Neural cell (in vitro differentiated cells): ENCODE data around the gene UNK. TPM values are rescaled to one million over a fixed set of nuclear protein-coding genes. Genes with fewer than 3 reads are reported as not detected.

Source experiments
- H2AFZ ChIP-seq: fragments of 200-600, 300-800 bp; sonication (generic), shearing (Covaris generic); 2 replicates; pipeline ENCODE4 v1.6.0; 2014; ENCODE audit warnings: low read depth, mild to moderate bottlenecking, antibody characterized with exemption, low read length, moderate library complexity
- H3F3A ChIP-seq: fragments of 200-600 bp; shearing (Covaris generic); 2 replicates; pipeline ENCODE4 v1.6.1; 2016; ENCODE audit warnings: mild to moderate bottlenecking, moderate library complexity, mixed read lengths, antibody characterized with exemption, low read length; ENCODE audit not compliant: insufficient read depth, poor library complexity, severe bottlenecking
- H3K27ac ChIP-seq: fragments of 200-600, 300-800 bp; sonication (generic), shearing (Covaris generic); 2 replicates; pipeline ENCODE4 v1.5.1; 2014; ENCODE audit warnings: mild to moderate bottlenecking, low read length, moderate library complexity
- H3K27me3 ChIP-seq: fragments of 300-800, 200-600 bp; sonication (generic), shearing (Covaris generic); 2 replicates; pipeline ENCODE4 v1.6.0; 2014; ENCODE audit warnings: mild to moderate bottlenecking, low read depth, low read length, moderate library complexity; ENCODE audit not compliant: insufficient read depth
- H3K36me3 ChIP-seq: fragments of 300-800, 200-600 bp; sonication (generic), shearing (Covaris generic); 2 replicates; pipeline ENCODE4 v1.5.1; 2014; ENCODE audit warnings: mild to moderate bottlenecking, antibody characterized with exemption, low read length, moderate library complexity; ENCODE audit not compliant: insufficient read depth
- H3K4me2 ChIP-seq: fragments of 300-800, 200-600 bp; sonication (generic), shearing (Covaris generic); 2 replicates; pipeline ENCODE4 v1.6.0; 2014; ENCODE audit warnings: mild to moderate bottlenecking, low read length
- H3K4me3 ChIP-seq: fragments of 300-800, 200-600 bp; sonication (generic), shearing (Covaris generic); 2 replicates; pipeline ENCODE4 v1.5.1; 2014; ENCODE audit warnings: mild to moderate bottlenecking, low read length, moderate library complexity
- H3K79me2 ChIP-seq: fragments of 200-600 bp; shearing (Covaris generic); replicated peaks from 2 replicates; pipeline ENCODE4 v1.6.0; 2014; ENCODE audit warnings: mild to moderate bottlenecking, low read length, moderate library complexity; ENCODE audit not compliant: insufficient read depth
- H3K9ac ChIP-seq: fragments of 300-800, 200-600 bp; sonication (generic), shearing (Covaris generic); 2 replicates; pipeline ENCODE4 v1.6.1; 2016; ENCODE audit warnings: mild to moderate bottlenecking, low read length, mixed read lengths
- H3K9me2 ChIP-seq: fragments of 200-600 bp; shearing (Covaris generic); 2 replicates; pipeline ENCODE4 v1.6.1; 2016; ENCODE audit warnings: mild to moderate bottlenecking, low read length, mixed read lengths; ENCODE audit not compliant: insufficient read depth
- H3K9me3 ChIP-seq: fragments of 200-600, 300-800 bp; sonication (generic), shearing (Covaris generic); 2 replicates; pipeline ENCODE4 v1.6.1; 2016; ENCODE audit warnings: mild to moderate bottlenecking, mixed run types, low read length, moderate library complexity, mixed read lengths
- H4K20me1 ChIP-seq: fragments of 200-600 bp; shearing (Covaris generic); 2 replicates; pipeline ENCODE4 v1.6.1; 2016; ENCODE audit warnings: mild to moderate bottlenecking, mixed run types; ENCODE audit not compliant: insufficient read depth
- EP300 ChIP-seq: fragments of 450-650 bp; conservative IDR thresholded peaks from 2 replicates; pipeline ENCODE4 v1.6.1; 2014; ENCODE audit warnings: antibody characterized with exemption, mild to moderate bottlenecking, moderate library complexity; ENCODE audit not compliant: poor library complexity, severe bottlenecking
- EZH2 ChIP-seq: fragments of 200-600, 300-800 bp; shearing (Covaris generic), sonication (generic); IDR thresholded peaks from 2 replicates; pipeline ENCODE4 v1.6.1; 2014; ENCODE audit warnings: antibody characterized with exemption, low read length, borderline replicate concordance, mild to moderate bottlenecking; ENCODE audit not compliant: insufficient read depth, poor library complexity, severe bottlenecking
- MXI1 ChIP-seq: fragments of 450-650 bp; conservative IDR thresholded peaks from 2 replicates; pipeline ENCODE4 v1.6.1; 2014; ENCODE audit warnings: antibody characterized with exemption, mild to moderate bottlenecking; ENCODE audit not compliant: poor library complexity, severe bottlenecking
- POLR2AphosphoS5 ChIP-seq: IDR thresholded peaks from 2 replicates; pipeline ENCODE4 v1.6.1; 2012
- RAD21 ChIP-seq: fragments of 450-650 bp; conservative IDR thresholded peaks from 2 replicates; pipeline ENCODE4 v1.6.1; 2014; ENCODE audit warnings: antibody characterized with exemption, mild to moderate bottlenecking, moderate library complexity
- SMC3 ChIP-seq: fragments of 450-650 bp; conservative IDR thresholded peaks from 2 replicates; pipeline ENCODE4 v1.6.1; 2014; ENCODE audit warnings: antibody characterized with exemption, mild to moderate bottlenecking, moderate library complexity; ENCODE audit not compliant: poor library complexity
- TAF1 ChIP-seq: IDR thresholded peaks from 2 replicates; pipeline ENCODE4 v1.6.1; 2012; ENCODE audit warnings: low read depth
- polyA plus RNA-seq: library from polyadenylated mRNA; depleted of rRNA; stranded (reverse); fragments of >200 nt; gene quantifications from 2 replicates; pipeline ENCODE4 v1.2.3, GENCODE V29; 2014
- TF ChIP-seq, protein P1 (sequence below): IDR thresholded peaks from 2 replicates; pipeline ENCODE4 v1.6.1; 2012; ENCODE audit warnings: borderline replicate concordance
- TF ChIP-seq, protein P2 (sequence below): fragments of 450-650 bp; IDR thresholded peaks from 2 replicates; pipeline ENCODE4 v1.5.1; 2014; ENCODE audit warnings: antibody characterized with exemption, mild to moderate bottlenecking, moderate library complexity; ENCODE audit not compliant: poor library complexity, severe bottlenecking

UNK gene
- polyA plus RNA-seq, 1 donor from 2014 or later: 29.9 TPM

DNA sequence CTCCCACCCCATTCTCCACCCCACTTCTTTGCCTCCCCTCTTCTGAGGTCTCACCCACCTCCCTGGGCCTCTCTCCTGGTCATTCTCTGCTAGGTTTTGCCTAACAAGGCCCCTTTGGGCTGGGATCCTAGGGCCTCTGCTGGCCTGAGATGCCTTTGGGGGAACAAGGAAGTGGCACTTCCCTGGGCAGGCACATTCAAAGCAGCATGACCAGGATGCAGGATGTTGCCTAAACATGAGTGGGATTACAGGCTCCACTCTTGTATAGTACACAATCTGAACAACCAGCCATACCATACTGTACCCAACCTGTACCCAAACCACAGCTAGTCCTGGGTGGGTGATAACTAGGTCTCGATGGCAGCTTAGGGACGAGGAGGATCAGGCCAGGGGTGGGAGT, 28.6 kb upstream of the UNK start:
- no peak overlapping the region for H3K9ac ChIP-seq
- TF ChIP-seq POLR2AphosphoS5: no peak
- TF ChIP-seq, protein P1, sequence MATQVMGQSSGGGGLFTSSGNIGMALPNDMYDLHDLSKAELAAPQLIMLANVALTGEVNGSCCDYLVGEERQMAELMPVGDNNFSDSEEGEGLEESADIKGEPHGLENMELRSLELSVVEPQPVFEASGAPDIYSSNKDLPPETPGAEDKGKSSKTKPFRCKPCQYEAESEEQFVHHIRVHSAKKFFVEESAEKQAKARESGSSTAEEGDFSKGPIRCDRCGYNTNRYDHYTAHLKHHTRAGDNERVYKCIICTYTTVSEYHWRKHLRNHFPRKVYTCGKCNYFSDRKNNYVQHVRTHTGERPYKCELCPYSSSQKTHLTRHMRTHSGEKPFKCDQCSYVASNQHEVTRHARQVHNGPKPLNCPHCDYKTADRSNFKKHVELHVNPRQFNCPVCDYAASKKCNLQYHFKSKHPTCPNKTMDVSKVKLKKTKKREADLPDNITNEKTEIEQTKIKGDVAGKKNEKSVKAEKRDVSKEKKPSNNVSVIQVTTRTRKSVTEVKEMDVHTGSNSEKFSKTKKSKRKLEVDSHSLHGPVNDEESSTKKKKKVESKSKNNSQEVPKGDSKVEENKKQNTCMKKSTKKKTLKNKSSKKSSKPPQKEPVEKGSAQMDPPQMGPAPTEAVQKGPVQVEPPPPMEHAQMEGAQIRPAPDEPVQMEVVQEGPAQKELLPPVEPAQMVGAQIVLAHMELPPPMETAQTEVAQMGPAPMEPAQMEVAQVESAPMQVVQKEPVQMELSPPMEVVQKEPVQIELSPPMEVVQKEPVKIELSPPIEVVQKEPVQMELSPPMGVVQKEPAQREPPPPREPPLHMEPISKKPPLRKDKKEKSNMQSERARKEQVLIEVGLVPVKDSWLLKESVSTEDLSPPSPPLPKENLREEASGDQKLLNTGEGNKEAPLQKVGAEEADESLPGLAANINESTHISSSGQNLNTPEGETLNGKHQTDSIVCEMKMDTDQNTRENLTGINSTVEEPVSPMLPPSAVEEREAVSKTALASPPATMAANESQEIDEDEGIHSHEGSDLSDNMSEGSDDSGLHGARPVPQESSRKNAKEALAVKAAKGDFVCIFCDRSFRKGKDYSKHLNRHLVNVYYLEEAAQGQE: no peak
- TF ChIP-seq TAF1: no peak
- TF ChIP-seq EP300: no peak
- TF ChIP-seq RAD21: no peak
- TF ChIP-seq, protein P2, sequence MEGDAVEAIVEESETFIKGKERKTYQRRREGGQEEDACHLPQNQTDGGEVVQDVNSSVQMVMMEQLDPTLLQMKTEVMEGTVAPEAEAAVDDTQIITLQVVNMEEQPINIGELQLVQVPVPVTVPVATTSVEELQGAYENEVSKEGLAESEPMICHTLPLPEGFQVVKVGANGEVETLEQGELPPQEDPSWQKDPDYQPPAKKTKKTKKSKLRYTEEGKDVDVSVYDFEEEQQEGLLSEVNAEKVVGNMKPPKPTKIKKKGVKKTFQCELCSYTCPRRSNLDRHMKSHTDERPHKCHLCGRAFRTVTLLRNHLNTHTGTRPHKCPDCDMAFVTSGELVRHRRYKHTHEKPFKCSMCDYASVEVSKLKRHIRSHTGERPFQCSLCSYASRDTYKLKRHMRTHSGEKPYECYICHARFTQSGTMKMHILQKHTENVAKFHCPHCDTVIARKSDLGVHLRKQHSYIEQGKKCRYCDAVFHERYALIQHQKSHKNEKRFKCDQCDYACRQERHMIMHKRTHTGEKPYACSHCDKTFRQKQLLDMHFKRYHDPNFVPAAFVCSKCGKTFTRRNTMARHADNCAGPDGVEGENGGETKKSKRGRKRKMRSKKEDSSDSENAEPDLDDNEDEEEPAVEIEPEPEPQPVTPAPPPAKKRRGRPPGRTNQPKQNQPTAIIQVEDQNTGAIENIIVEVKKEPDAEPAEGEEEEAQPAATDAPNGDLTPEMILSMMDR: no peak
- no peak for TF ChIP-seq SMC3
- TF ChIP-seq MXI1: no peak
- no peak for TF ChIP-seq EZH2
- no peaks in the 10 kb centered on the region for H3K27me3 ChIP-seq
- H3K27ac ChIP-seq: no peak overlapping the region
- H3K79me2 ChIP-seq: no peaks in the 10 kb centered on the region
- no peaks in the 10 kb centered on the region for H3K9me2 ChIP-seq
- H3K36me3 ChIP-seq: no peaks in the 10 kb centered on the region
- no peaks in the 10 kb centered on the region for H4K20me1 ChIP-seq
- H3K4me3 ChIP-seq: no peak overlapping the region
- no peak overlapping the region for H2AFZ ChIP-seq
- H3K9me3 ChIP-seq: no peaks in the 10 kb centered on the region
- H3F3A ChIP-seq: no peaks in the 10 kb centered on the region
- H3K4me2 ChIP-seq: no peak overlapping the region

DNA sequence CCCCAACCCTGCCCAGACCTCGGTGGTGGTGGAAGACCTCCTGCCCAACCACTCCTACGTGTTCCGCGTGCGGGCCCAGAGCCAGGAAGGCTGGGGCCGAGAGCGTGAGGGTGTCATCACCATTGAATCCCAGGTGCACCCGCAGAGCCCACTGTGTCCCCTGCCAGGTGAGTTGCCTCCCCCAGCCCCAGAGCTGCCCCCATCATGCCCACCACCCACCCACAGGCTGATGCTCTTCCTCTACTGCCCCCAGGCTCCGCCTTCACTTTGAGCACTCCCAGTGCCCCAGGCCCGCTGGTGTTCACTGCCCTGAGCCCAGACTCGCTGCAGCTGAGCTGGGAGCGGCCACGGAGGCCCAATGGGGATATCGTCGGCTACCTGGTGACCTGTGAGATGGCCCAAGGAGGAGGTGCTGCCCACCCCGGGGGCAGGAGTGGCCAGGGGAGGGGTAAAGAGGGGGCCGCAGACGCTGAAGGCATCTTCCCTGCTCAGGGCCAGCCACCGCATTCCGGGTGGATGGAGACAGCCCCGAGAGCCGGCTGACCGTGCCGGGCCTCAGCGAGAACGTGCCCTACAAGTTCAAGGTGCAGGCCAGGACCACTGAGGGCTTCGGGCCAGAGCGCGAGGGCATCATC, 28.0 kb upstream of the UNK start:
- no peaks in the 10 kb centered on the region for H3K9me2 ChIP-seq
- H3F3A ChIP-seq: no peaks in the 10 kb centered on the region
- no peak overlapping the region for H2AFZ ChIP-seq
- H3K36me3 ChIP-seq: no peaks in the 10 kb centered on the region
- H3K9me3 ChIP-seq: no peaks in the 10 kb centered on the region
- H3K4me2 ChIP-seq: no peak overlapping the region
- no peaks in the 10 kb centered on the region for H3K79me2 ChIP-seq
- no peaks in the 10 kb centered on the region for H3K27me3 ChIP-seq
- TF ChIP-seq RAD21: no peak
- no peak for TF ChIP-seq TAF1
- TF ChIP-seq EZH2: no peak
- TF ChIP-seq, protein P1: no peak
- TF ChIP-seq, protein P2: no peak
- TF ChIP-seq SMC3: no peak
- TF ChIP-seq POLR2AphosphoS5: no peak
- no peak for TF ChIP-seq MXI1
- no peak for TF ChIP-seq EP300
- H3K4me3 ChIP-seq: no peak overlapping the region
- H3K9ac ChIP-seq: no peak overlapping the region
- H3K27ac ChIP-seq: no peak overlapping the region
- H4K20me1 ChIP-seq: no peaks in the 10 kb centered on the region
